GM12872 (cell line): ENCODE results near the gene ISOC2.
A peak's percentile ranks its signal among the peaks of the same experiment; 100 is the strongest.

Experiments
- CTCF ChIP-seq: IDR thresholded peaks from 3 replicates; pipeline ENCODE4 v1.5.1; 2011; ENCODE audit warnings: low read depth, mild to moderate bottlenecking, low read length, moderate library complexity; ENCODE audit not compliant: insufficient read depth

ISOC2 gene

GRCh38 chr19:55467236-55468053 lies 6.0 kb upstream of the ISOC2 start:
- TF ChIP-seq CTCF = peak; percentile 91

GRCh38 chr19:55466241-55466614 lies 4.8 kb upstream of the ISOC2 start:
- no peak for TF ChIP-seq CTCF

- no peak for TF ChIP-seq CTCF
Measured at GRCh38 chr19:55465460-55466240, 4.2 kb upstream of the ISOC2 start.

DNA sequence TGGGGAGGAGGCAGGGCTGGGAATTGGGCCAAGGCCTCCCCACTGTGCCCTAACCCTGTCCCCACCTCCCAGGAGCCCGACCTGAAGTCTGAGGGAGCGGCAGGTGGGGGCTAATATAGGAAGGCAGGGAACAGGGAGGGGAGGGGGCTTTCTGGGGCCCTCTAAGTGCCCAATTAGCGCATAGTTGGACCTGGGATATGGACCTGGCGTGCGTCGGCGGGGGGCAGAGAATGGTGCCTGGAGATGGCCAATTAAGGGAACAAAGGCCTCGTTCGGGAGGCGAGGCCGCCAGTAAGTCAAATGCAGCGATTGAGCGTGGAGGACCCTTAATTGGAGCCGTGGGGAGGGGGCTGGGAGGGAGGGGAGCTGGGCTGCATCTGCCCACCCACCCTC lies 3.2 kb upstream of the ISOC2 start, which contains the start of gene C19orf85:
Gene C19orf85, minus strand, starts transcription at position 90 of the 393 bp plus-strand sequence. CDS start 197 bp downstream, outside the sequence.
- no peak for TF ChIP-seq CTCF

GRCh38 chr19:55464039-55464661 lies 2.7 kb upstream of the ISOC2 start:
- no peak for TF ChIP-seq CTCF

- TF ChIP-seq CTCF = no peak
Measured at GRCh38 chr19:55463583-55464031, 2.2 kb upstream of the ISOC2 start.

GRCh38 chr19:55462722-55463121 lies 1.3 kb upstream of the ISOC2 start:
- TF ChIP-seq CTCF = no peak
